Activated CD8-positive, alpha-beta T cell treated with anti-CD3 and anti-CD28 coated beads for 36 hours (primary cell): ENCODE measurements around the gene SPSB4. TPM values are rescaled to one million over a fixed set of nuclear protein-coding genes. Genes with fewer than 3 reads are reported as not detected.

Source experiments
- ATAC-seq: fragments of 200-7000 bp; cut with Tn5 transposase; one replicate; pipeline ENCODE4 v1.10.0; 2021; ENCODE audit warnings: mild to moderate bottlenecking, moderate library complexity
- CTCF ChIA-PET: fragments of 350-600 bp; sonication (Branson Sonifier 250); formaldehyde crosslinking; loops from one replicate; lab custom pipeline; 2021; ENCODE audit warnings: antibody characterized with exemption; lab: Charles Lee
- POLR2A ChIA-PET: fragments of 350-600 bp; sonication (Branson Sonifier 250); formaldehyde crosslinking; loops from one replicate; lab custom pipeline; 2021; ENCODE audit warnings: antibody characterized with exemption; lab: Charles Lee
- DNase-seq: peaks from one replicate; pipeline ENCODE4 v3.0.0-alpha.2; 2020
- H3K27ac Mint-ChIP-seq: one replicate; pipeline ENCODE4 v1.8.0; 2021; ENCODE audit warnings: mild to moderate bottlenecking, mixed read lengths
- H3K27me3 Mint-ChIP-seq: one replicate; pipeline ENCODE4 v1.8.0; 2021; ENCODE audit warnings: mixed read lengths
- H3K36me3 Mint-ChIP-seq: one replicate; pipeline ENCODE4 v1.8.0; 2021; ENCODE audit warnings: low read depth, mixed read lengths
- H3K4me1 Mint-ChIP-seq: one replicate; pipeline ENCODE4 v1.8.0; 2021; ENCODE audit warnings: low read depth, mixed read lengths
- H3K4me3 Mint-ChIP-seq: one replicate; pipeline ENCODE4 v1.8.0; 2021; ENCODE audit warnings: mild to moderate bottlenecking, moderate library complexity, mixed read lengths
- H3K9me3 Mint-ChIP-seq: one replicate; pipeline ENCODE4 v1.8.0; 2021; ENCODE audit warnings: mixed read lengths
- CTCF ChIP-seq: fragments of 200-600 bp; IDR thresholded peaks from one replicate; pipeline ENCODE4 v1.8.0; 2022; ENCODE audit warnings: antibody characterized with exemption, mild to moderate bottlenecking
- intact Hi-C: fragments of 100-400 bp; cut with micrococcal nuclease; formaldehyde crosslinking; loops from one replicate; pipeline ENCODE4 v1.10.0; 2022
- total RNA-seq, 2 experiments: library from RNA; stranded (reverse); gene quantifications; one replicate each; pipeline ENCODE4 v1.2.3, GENCODE V29; 2021

SPSB4 gene
- total RNA-seq, 2 experiments from 2014 or later, result not detected

- POLR2A ChIA-PET, result interaction anchor here (0.6 kb wide), 1 partner anchor 334 kb away, joined by 4 read pairs; no protein-coding TSS in a partner anchor
- Mint-ChIP-seq H3K36me3 (no peaks in the 10 kb centered on the region), H3K4me1 (peaks cover 11% of the 10 kb centered on the region), H3K27ac (no peak overlapping the region), H3K27me3 (peaks cover 54% of the 10 kb centered on the region), H3K4me3 (peak overlapping the region; percentile 55), H3K9me3 (no peaks in the 10 kb centered on the region)
- CTCF ChIA-PET, result interaction anchor here (1.2 to 3.0 kb wide), 7 partner anchors 8 to 140 kb away, joined by 3 to 10 read pairs (median 7); no protein-coding TSS in a partner anchor
- peak; percentile 11 for DNase-seq
- peak; percentile 36 for TF ChIP-seq CTCF
- ATAC-seq, result peak; percentile 43
- intact Hi-C loops, result no loop called here
Observed at GRCh38 chr3:141051443-141052200, 475 bp downstream of the SPSB4 start.

- Mint-ChIP-seq H3K36me3 (no peaks in the 10 kb centered on the region), H3K9me3 (no peaks in the 10 kb centered on the region), H3K4me3 (peak overlapping the region; percentile 55), H3K27ac (no peak overlapping the region), H3K4me1 (peaks cover 11% of the 10 kb centered on the region), H3K27me3 (peaks cover 50% of the 10 kb centered on the region)
- DNase-seq, result no peak
- intact Hi-C loops, result no loop called here
- POLR2A ChIA-PET, result no interaction called here
- TF ChIP-seq CTCF, result no peak
- CTCF ChIA-PET, result interaction anchor here (1.0 to 2.2 kb wide), 3 partner anchors 34 to 140 kb away, joined by 4 to 10 read pairs (median 4); no protein-coding TSS in a partner anchor
- ATAC-seq, result no peak
Observed at GRCh38 chr3:141052201-141053069, 1.3 kb downstream of the SPSB4 start.

- ChIA-PET CTCF (interaction anchor here (1.2 kb wide), 1 partner anchor 55 kb away, joined by 3 read pairs; no protein-coding TSS in a partner anchor), POLR2A (no interaction called here)
- intact Hi-C loops, result no loop called here
- Mint-ChIP-seq H3K4me3 (no peak overlapping the region), H3K27ac (no peak overlapping the region), H3K27me3 (peaks cover 30% of the 10 kb centered on the region), H3K9me3 (no peaks in the 10 kb centered on the region), H3K36me3 (no peaks in the 10 kb centered on the region), H3K4me1 (peaks cover 11% of the 10 kb centered on the region)
- ATAC-seq, result no peak
- TF ChIP-seq CTCF, result no peak
- no peak for DNase-seq
Observed at GRCh38 chr3:141055136-141055535, 4.0 kb downstream of the SPSB4 start.

GRCh38 chr3:141055536-141056445 lies 4.6 kb downstream of the SPSB4 start:
- Mint-ChIP-seq H3K27ac (no peak overlapping the region), H3K9me3 (no peaks in the 10 kb centered on the region), H3K36me3 (no peaks in the 10 kb centered on the region), H3K4me1 (peaks cover 7% of the 10 kb centered on the region), H3K4me3 (no peak overlapping the region), H3K27me3 (peaks cover 23% of the 10 kb centered on the region)
- no peak for DNase-seq
- ChIA-PET CTCF (interaction anchor here (0.9 to 1.2 kb wide), 2 partner anchors 56 to 136 kb away, joined by 3 read pairs; no protein-coding TSS in a partner anchor), POLR2A (no interaction called here)
- ATAC-seq, result no peak
- no peak for TF ChIP-seq CTCF
- intact Hi-C loops, result no loop called here
